SH-SY5Y (cell line): Measurements from ENCODE around the gene MYZAP.

ENCODE experiments used
- GATA2 ChIP-seq: IDR thresholded peaks from 2 replicates; pipeline ENCODE4 v1.6.1; 2011; ENCODE audit warnings: mild to moderate bottlenecking, low read depth, low read length
- GATA3 ChIP-seq: IDR thresholded peaks from 2 replicates; pipeline ENCODE4 v1.6.1; 2011; ENCODE audit warnings: low read depth, mild to moderate bottlenecking, low read length, moderate library complexity

GRCh38 chr15:57626713-57627440, 35.2 kb downstream of the MYZAP start:
- TF ChIP-seq GATA2 (no peak), GATA3 (no peak)
